Neural cell (in vitro differentiated cells): ENCODE data around the gene TFDP2. TPM values are rescaled to one million over a fixed set of nuclear protein-coding genes. Genes with fewer than 3 reads are reported as not detected.
A peak's percentile ranks its signal among the peaks of the same experiment; 100 is the strongest.

Experiments used
- H2AFZ ChIP-seq: fragments of 200-600, 300-800 bp; sonication (generic), shearing (Covaris generic); 2 replicates; pipeline ENCODE4 v1.6.0; 2014; ENCODE audit warnings: low read depth, mild to moderate bottlenecking, antibody characterized with exemption, low read length, moderate library complexity
- H3F3A ChIP-seq: fragments of 200-600 bp; shearing (Covaris generic); 2 replicates; pipeline ENCODE4 v1.6.1; 2016; ENCODE audit warnings: mild to moderate bottlenecking, moderate library complexity, mixed read lengths, antibody characterized with exemption, low read length; ENCODE audit not compliant: insufficient read depth, poor library complexity, severe bottlenecking
- H3K27ac ChIP-seq: fragments of 200-600, 300-800 bp; sonication (generic), shearing (Covaris generic); 2 replicates; pipeline ENCODE4 v1.5.1; 2014; ENCODE audit warnings: mild to moderate bottlenecking, low read length, moderate library complexity
- H3K27me3 ChIP-seq: fragments of 300-800, 200-600 bp; sonication (generic), shearing (Covaris generic); 2 replicates; pipeline ENCODE4 v1.6.0; 2014; ENCODE audit warnings: mild to moderate bottlenecking, low read depth, low read length, moderate library complexity; ENCODE audit not compliant: insufficient read depth
- H3K36me3 ChIP-seq: fragments of 300-800, 200-600 bp; sonication (generic), shearing (Covaris generic); 2 replicates; pipeline ENCODE4 v1.5.1; 2014; ENCODE audit warnings: mild to moderate bottlenecking, antibody characterized with exemption, low read length, moderate library complexity; ENCODE audit not compliant: insufficient read depth
- H3K4me2 ChIP-seq: fragments of 300-800, 200-600 bp; sonication (generic), shearing (Covaris generic); 2 replicates; pipeline ENCODE4 v1.6.0; 2014; ENCODE audit warnings: mild to moderate bottlenecking, low read length
- H3K4me3 ChIP-seq: fragments of 300-800, 200-600 bp; sonication (generic), shearing (Covaris generic); 2 replicates; pipeline ENCODE4 v1.5.1; 2014; ENCODE audit warnings: mild to moderate bottlenecking, low read length, moderate library complexity
- H3K79me2 ChIP-seq: fragments of 200-600 bp; shearing (Covaris generic); replicated peaks from 2 replicates; pipeline ENCODE4 v1.6.0; 2014; ENCODE audit warnings: mild to moderate bottlenecking, low read length, moderate library complexity; ENCODE audit not compliant: insufficient read depth
- H3K9ac ChIP-seq: fragments of 300-800, 200-600 bp; sonication (generic), shearing (Covaris generic); 2 replicates; pipeline ENCODE4 v1.6.1; 2016; ENCODE audit warnings: mild to moderate bottlenecking, low read length, mixed read lengths
- H3K9me2 ChIP-seq: fragments of 200-600 bp; shearing (Covaris generic); 2 replicates; pipeline ENCODE4 v1.6.1; 2016; ENCODE audit warnings: mild to moderate bottlenecking, low read length, mixed read lengths; ENCODE audit not compliant: insufficient read depth
- H3K9me3 ChIP-seq: fragments of 200-600, 300-800 bp; sonication (generic), shearing (Covaris generic); 2 replicates; pipeline ENCODE4 v1.6.1; 2016; ENCODE audit warnings: mild to moderate bottlenecking, mixed run types, low read length, moderate library complexity, mixed read lengths
- H4K20me1 ChIP-seq: fragments of 200-600 bp; shearing (Covaris generic); 2 replicates; pipeline ENCODE4 v1.6.1; 2016; ENCODE audit warnings: mild to moderate bottlenecking, mixed run types; ENCODE audit not compliant: insufficient read depth
- EP300 ChIP-seq: fragments of 450-650 bp; conservative IDR thresholded peaks from 2 replicates; pipeline ENCODE4 v1.6.1; 2014; ENCODE audit warnings: antibody characterized with exemption, mild to moderate bottlenecking, moderate library complexity; ENCODE audit not compliant: poor library complexity, severe bottlenecking
- EZH2 ChIP-seq: fragments of 200-600, 300-800 bp; shearing (Covaris generic), sonication (generic); IDR thresholded peaks from 2 replicates; pipeline ENCODE4 v1.6.1; 2014; ENCODE audit warnings: antibody characterized with exemption, low read length, borderline replicate concordance, mild to moderate bottlenecking; ENCODE audit not compliant: insufficient read depth, poor library complexity, severe bottlenecking
- MXI1 ChIP-seq: fragments of 450-650 bp; conservative IDR thresholded peaks from 2 replicates; pipeline ENCODE4 v1.6.1; 2014; ENCODE audit warnings: antibody characterized with exemption, mild to moderate bottlenecking; ENCODE audit not compliant: poor library complexity, severe bottlenecking
- POLR2AphosphoS5 ChIP-seq: IDR thresholded peaks from 2 replicates; pipeline ENCODE4 v1.6.1; 2012
- RAD21 ChIP-seq: fragments of 450-650 bp; conservative IDR thresholded peaks from 2 replicates; pipeline ENCODE4 v1.6.1; 2014; ENCODE audit warnings: antibody characterized with exemption, mild to moderate bottlenecking, moderate library complexity
- SMC3 ChIP-seq: fragments of 450-650 bp; conservative IDR thresholded peaks from 2 replicates; pipeline ENCODE4 v1.6.1; 2014; ENCODE audit warnings: antibody characterized with exemption, mild to moderate bottlenecking, moderate library complexity; ENCODE audit not compliant: poor library complexity
- TAF1 ChIP-seq: IDR thresholded peaks from 2 replicates; pipeline ENCODE4 v1.6.1; 2012; ENCODE audit warnings: low read depth
- polyA plus RNA-seq: library from polyadenylated mRNA; depleted of rRNA; stranded (reverse); fragments of >200 nt; gene quantifications from 2 replicates; pipeline ENCODE4 v1.2.3, GENCODE V29; 2014
- TF ChIP-seq, protein P1 (sequence below): IDR thresholded peaks from 2 replicates; pipeline ENCODE4 v1.6.1; 2012; ENCODE audit warnings: borderline replicate concordance
- TF ChIP-seq, protein P2 (sequence below): fragments of 450-650 bp; IDR thresholded peaks from 2 replicates; pipeline ENCODE4 v1.5.1; 2014; ENCODE audit warnings: antibody characterized with exemption, mild to moderate bottlenecking, moderate library complexity; ENCODE audit not compliant: poor library complexity, severe bottlenecking

The TFDP2 gene
- polyA plus RNA-seq, 1 donor from 2014 or later = 17.0 TPM

DNA sequence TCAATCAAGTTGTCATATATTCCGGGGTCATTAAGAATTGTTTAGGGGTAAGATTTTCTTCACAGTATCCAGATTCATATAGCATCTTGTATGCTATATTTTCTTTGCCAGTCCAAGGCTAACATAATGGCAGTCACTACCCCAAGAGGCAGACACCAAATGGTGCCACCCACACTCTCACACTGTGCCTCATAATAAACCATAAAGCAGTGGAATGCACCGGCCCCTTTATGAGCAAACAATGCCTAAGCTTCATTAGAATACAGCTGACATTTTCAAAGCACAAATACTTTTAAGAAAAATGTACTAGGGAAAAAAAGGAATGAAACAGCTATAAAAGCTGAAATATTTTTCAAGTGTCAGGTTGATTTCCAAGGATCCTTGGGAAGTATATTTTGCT lies 121.6 kb downstream of the TFDP2 start:
- Histone ChIP-seq H3K4me2 (peak overlapping the region; percentile 96), H3K9me3 (no peaks in the 10 kb centered on the region), H3K27me3 (no peaks in the 10 kb centered on the region), H2AFZ (no peak overlapping the region), H3K9me2 (no peaks in the 10 kb centered on the region), H3K4me3 (peak overlapping the region; percentile 63), H3K79me2 (peaks cover 45% of the 10 kb centered on the region), H3F3A (no peaks in the 10 kb centered on the region), H4K20me1 (no peaks in the 10 kb centered on the region), H3K9ac (peak overlapping the region; percentile 6), H3K36me3 (no peaks in the 10 kb centered on the region), H3K27ac (no peak overlapping the region)
- TF ChIP-seq POLR2AphosphoS5 = no peak
- no peak for TF ChIP-seq RAD21
- no peak for TF ChIP-seq SMC3
- TF ChIP-seq EZH2 = no peak
- TF ChIP-seq, protein P1, sequence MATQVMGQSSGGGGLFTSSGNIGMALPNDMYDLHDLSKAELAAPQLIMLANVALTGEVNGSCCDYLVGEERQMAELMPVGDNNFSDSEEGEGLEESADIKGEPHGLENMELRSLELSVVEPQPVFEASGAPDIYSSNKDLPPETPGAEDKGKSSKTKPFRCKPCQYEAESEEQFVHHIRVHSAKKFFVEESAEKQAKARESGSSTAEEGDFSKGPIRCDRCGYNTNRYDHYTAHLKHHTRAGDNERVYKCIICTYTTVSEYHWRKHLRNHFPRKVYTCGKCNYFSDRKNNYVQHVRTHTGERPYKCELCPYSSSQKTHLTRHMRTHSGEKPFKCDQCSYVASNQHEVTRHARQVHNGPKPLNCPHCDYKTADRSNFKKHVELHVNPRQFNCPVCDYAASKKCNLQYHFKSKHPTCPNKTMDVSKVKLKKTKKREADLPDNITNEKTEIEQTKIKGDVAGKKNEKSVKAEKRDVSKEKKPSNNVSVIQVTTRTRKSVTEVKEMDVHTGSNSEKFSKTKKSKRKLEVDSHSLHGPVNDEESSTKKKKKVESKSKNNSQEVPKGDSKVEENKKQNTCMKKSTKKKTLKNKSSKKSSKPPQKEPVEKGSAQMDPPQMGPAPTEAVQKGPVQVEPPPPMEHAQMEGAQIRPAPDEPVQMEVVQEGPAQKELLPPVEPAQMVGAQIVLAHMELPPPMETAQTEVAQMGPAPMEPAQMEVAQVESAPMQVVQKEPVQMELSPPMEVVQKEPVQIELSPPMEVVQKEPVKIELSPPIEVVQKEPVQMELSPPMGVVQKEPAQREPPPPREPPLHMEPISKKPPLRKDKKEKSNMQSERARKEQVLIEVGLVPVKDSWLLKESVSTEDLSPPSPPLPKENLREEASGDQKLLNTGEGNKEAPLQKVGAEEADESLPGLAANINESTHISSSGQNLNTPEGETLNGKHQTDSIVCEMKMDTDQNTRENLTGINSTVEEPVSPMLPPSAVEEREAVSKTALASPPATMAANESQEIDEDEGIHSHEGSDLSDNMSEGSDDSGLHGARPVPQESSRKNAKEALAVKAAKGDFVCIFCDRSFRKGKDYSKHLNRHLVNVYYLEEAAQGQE = no peak
- no peak for TF ChIP-seq MXI1
- TF ChIP-seq, protein P2, sequence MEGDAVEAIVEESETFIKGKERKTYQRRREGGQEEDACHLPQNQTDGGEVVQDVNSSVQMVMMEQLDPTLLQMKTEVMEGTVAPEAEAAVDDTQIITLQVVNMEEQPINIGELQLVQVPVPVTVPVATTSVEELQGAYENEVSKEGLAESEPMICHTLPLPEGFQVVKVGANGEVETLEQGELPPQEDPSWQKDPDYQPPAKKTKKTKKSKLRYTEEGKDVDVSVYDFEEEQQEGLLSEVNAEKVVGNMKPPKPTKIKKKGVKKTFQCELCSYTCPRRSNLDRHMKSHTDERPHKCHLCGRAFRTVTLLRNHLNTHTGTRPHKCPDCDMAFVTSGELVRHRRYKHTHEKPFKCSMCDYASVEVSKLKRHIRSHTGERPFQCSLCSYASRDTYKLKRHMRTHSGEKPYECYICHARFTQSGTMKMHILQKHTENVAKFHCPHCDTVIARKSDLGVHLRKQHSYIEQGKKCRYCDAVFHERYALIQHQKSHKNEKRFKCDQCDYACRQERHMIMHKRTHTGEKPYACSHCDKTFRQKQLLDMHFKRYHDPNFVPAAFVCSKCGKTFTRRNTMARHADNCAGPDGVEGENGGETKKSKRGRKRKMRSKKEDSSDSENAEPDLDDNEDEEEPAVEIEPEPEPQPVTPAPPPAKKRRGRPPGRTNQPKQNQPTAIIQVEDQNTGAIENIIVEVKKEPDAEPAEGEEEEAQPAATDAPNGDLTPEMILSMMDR = no peak
- no peak for TF ChIP-seq EP300
- TF ChIP-seq TAF1 = no peak

DNA sequence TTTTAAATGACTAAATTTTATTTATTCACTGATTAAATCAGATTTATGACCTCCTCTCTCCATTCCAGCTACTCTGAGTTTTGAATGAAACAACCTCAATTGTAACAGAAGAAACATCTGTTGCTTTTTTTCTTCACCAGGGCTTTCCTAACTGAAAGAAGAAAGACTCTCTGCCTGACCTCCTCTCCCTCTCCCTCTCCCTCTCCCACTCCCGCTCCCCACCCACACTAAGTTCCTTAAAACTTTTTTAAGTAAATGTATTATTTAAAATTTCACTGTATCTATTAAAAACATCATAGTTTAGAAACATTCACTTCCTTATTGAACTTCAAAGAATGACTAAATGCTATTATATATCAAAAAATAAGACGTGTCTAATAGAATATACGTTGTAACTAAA lies 122.0 kb downstream of the TFDP2 start:
- peaks cover 49% of the 10 kb centered on the region for H3K79me2 ChIP-seq
- peak overlapping the region; percentile 63 for H3K4me3 ChIP-seq
- no peak overlapping the region for H2AFZ ChIP-seq
- H3K9me3 ChIP-seq = no peaks in the 10 kb centered on the region
- no peaks in the 10 kb centered on the region for H3K36me3 ChIP-seq
- H3K27me3 ChIP-seq = no peaks in the 10 kb centered on the region
- H3K27ac ChIP-seq = no peak overlapping the region
- TF ChIP-seq, protein P2 = no peak
- TF ChIP-seq EZH2 (no peak), POLR2AphosphoS5 (no peak), TAF1 (no peak), MXI1 (no peak), EP300 (no peak), RAD21 (no peak), SMC3 (no peak)
- TF ChIP-seq, protein P1 = no peak
- H3F3A ChIP-seq = no peaks in the 10 kb centered on the region
- peak overlapping the region; percentile 6 for H3K9ac ChIP-seq
- H4K20me1 ChIP-seq = no peaks in the 10 kb centered on the region
- peak overlapping the region; percentile 96 for H3K4me2 ChIP-seq
- no peaks in the 10 kb centered on the region for H3K9me2 ChIP-seq
